Stimulated activated CD8-positive, alpha-beta memory T cell treated with anti-CD3 and anti-CD28 coated beads, Interleukin-7, amount 100 ng/mL, for 48 hours (primary cell): ENCODE data around the gene CALY.

Experiments used
- DNase-seq, 2 donors: peaks; one replicate each; pipeline ENCODE4 v3.0.0-alpha.2; 2020; ENCODE audit warnings: low read depth in 1 of 2; ENCODE audit errors: extremely low read depth in 1 of 2

The CALY gene

DNA sequence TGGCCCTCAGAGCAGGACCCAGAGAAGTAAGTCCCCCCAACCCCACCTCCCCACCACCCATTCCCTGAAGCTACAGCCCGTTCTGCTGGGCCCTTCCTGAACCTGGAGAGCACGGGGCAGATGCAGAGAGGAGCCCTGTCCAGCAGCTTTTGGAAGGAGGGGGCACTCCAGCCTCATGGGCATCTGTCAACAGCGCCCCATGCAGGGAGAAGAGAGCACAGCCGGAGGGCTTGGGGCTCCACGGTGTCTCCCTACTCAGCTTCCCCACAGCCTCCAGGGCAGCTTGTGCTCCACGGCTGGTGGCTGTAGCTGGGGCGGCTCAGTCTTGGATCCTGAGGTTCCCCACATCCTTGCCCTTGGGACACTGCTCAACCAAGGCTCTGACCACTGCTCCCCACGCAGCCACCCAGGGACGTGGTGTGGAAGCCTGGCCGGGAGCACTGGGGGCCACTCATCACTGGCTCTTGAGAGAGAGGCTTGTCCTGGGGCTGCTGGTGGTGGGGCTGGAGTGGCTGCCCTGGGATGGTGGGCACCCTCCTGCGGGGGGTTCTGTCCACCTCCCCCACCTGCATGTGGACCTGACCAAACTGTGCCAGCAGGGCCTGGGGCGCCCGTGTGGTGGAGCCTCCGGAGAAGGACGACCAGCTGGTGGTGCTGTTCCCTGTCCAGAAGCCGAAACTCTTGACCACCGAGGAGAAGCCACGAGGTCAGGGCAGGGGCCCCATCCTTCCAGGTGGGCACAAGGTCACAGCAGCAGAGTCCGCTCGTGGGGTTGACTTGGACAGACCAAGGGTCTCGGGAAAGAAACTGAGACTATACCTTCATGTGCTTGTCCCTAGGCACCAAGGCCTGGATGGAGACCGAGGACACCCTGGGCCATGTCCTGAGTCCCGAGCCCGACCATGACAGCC is 15.0 kb upstream of the CALY start:
- DNase-seq: no peak

DNA sequence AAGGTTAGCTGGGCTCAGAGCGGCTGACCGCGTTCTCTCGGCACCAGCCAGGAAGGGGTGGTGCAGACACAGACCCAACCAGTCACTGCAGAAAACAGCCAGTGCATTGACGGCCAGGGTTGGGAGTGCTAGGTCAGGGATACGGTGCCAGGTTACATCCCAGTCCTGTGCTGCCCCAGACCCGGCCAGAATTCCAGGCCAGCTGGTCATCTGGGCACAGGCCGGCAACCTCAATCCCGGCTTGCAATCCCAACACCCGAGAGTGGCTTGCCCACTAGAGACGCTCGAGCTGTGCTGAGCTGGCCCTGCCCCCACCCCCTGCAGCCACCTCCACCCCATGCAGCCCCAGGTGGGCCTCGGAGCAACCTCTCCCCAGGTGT is 14.2 kb upstream of the CALY start:
- DNase-seq: no peak

DNA sequence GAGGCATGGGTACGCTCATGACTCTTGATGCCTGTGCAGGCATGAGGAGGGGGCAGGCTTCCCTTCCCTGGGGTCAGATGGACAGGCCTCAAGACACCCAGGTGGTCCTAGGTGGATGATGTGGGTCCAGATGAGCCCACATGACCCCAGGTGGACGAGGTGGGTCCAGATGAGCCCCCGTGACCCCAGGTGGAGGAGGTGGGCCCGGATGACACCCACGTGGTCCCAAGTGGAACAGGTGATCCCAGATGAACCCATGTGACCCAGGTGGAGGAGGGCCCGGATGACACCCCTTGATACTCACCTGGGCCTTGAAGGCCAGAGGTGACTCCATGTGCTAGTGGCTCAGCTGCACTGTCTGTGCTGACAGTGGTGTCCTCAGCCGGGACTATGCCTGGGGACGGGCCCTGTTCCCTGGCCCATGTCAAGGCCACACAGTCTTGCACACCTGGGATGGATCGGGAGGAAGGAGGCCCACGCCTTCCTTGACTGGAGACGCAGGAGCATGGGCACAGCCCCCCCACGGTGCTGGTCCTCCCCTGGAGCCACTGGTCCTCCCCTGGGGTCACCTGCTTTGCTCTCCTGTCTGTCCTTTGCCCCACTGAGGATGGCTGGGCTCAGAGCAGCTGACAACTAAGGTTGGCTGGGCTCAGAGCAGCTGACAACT is 13.7 kb upstream of the CALY start:
- DNase-seq: no peak

DNA sequence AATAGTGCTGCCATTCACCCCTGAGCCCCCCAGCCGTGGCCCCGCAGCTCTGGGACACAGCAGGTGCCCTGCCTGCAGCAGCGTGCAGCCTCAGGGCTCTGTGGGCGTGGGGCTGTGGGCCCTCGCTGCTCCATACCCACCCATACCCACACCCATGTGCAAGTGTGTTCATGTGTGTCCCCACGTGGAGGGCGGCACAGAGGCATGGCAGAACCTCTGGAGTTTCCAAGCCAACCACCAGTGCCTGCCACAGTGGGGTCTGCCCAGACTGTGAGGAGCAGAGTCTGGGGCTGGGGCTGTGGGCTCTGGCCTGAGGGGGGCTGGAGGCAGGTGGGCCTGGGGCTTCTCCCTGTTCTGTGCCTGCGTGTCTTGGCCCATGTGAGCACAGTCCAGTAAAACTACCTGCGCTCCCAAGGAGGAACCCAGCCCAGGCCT is 12.9 kb upstream of the CALY start:
- no peak for DNase-seq

DNA sequence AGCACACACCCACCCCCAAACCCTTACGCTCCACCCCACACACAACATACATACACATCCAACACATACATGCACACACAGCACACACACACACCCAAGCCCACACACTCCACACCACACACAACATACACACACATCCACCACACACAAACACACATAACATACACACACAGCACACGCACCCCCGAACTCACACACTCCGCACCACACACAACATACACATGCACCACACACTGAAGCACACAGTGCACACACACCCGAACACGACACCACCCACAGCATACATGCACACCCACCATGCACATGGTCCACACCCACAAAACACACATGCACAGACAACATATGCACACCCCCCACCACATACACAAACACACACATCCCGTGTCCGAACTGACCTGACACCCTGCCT is 12.5 kb upstream of the CALY start:
- DNase-seq: no peak

DNA sequence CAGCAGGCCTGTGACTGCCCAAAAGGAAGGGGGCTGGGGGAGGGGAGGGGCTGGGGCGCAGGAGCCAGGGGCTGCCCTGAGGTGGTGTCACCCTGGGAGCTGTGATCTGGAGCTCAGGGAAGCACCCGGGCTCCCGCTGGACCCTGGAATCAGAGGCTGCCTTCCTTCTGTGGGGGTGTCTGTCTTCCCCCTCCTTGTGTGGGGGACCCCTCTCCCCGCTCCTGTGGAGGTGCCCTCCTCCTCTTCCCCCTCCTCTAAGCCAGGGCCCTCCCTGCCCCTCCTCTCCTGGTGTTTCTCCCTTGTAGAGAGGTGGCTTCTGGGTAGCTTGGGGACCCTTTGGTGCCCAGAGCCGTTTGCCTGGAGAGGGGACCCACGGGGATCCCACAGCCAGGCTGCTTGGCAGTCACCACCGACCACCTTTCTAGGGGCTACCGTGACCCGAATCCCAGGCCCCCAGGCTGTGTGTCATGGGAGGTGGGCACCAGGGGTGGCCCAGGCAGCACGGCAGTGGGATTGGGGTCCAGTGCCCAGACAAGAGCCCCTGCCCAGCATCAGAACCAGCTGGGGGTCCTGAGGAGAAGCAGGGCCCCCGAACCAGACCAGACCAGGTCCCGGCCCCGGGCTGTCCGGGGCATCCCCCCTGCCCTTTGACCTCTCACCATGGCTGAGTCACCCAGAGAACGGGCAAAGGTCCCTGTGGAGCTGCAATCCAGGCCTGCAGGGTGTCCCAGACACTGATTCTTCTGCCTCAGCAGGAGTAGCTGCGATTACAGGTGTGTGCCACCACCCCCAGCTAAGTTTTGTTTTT is 11.2 kb upstream of the CALY start:
- no peak for DNase-seq

DNA sequence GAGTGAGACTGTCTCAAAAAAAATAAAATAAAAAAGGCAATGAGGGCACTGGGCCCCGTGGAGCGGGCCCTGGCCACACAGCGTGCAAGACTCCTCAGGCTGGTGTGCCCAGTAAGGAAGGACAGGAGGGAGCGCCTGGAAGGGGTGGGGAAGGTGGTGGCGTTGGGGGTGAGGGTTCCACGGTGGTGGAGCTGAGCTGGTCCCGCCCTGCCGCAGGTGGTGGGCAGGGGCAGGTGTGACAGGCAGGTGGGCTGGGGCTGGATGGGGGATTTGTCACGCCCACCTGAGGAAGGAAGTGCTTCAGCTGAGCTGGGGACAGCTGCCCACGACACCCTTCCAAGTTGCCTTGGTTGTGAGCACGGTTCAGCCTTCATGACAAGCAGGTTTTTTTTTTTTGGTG is 9.7 kb upstream of the CALY start:
- DNase-seq: no peak

DNA sequence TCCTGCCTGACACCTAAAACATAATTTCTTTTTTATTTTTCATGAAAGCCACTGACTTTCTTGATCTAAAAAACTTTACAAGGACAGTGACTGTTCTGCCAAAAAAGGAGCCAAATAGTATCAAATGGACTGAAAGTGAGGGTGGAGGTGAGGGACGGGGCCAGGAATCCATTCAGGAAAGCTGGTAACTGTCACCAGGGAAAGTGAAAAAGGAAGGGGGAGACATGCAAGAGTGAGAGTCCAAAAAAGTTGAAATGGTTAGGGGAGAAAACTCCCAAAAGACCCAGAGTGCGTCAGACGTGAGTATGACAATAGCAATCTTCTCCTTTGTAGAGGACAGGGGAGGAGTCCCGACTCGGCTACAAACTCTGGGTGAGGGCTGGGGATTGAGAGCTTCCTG is 7.5 kb upstream of the CALY start:
- DNase-seq: no peak

DNA sequence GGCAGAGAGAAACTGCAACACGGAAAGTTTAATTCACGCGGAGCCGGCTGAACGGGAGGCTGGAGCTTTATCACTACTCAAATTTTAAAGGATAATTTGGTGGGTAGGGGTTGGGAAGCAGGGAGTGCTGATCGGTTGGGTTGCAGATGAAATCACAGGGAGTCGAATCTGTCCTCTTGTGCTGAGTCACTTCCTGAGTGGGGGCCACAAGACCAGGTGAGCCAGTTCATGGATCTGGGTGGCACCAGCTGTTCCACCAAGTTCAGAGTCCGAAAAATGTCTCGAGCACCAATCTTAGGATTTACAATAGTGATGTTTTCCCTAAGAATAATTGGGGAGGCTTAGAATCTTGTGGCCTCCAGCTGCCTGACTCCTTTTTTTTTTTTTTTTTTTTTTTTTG is 6.9 kb upstream of the CALY start:
- no peak for DNase-seq

DNA sequence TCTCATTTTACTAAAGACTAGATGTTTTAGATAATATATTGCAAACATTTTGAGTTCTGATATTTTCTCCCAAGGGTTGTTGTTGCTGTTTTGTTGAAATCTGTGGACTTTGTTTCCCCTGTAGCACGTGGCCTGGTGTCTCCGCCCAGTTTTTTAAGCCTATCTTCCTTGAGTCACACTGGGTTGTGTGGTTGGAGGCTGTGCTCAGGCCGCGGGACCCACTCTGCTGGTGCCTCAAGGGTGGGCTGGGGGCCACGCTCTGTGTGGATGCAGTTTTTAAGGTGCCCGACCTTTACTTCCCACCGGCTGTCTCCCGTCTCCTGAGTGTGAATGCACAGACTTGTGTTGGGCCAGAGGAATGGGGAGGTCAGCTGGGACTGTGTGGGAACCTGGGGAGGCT is 6.2 kb upstream of the CALY start:
- no peak for DNase-seq

DNA sequence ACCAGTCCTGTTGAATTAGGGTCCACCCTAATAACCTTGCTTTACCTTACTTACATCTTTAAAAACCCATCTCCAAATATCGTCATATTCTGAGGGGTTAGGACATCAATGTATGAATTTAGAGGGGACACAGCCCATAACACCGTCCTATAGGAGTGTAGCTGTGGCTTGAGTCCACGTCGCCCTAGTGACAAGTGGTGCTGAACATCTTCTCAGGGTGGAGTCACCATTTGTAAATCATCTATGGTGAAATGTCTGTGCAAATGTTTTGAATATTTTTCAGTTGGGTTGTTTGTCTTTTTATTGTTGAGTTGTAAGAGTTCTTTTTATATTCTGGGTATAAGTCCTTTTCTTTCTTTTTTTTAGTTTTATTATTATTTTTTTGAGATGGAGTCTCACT is 5.3 kb upstream of the CALY start:
- DNase-seq: no peak

DNA sequence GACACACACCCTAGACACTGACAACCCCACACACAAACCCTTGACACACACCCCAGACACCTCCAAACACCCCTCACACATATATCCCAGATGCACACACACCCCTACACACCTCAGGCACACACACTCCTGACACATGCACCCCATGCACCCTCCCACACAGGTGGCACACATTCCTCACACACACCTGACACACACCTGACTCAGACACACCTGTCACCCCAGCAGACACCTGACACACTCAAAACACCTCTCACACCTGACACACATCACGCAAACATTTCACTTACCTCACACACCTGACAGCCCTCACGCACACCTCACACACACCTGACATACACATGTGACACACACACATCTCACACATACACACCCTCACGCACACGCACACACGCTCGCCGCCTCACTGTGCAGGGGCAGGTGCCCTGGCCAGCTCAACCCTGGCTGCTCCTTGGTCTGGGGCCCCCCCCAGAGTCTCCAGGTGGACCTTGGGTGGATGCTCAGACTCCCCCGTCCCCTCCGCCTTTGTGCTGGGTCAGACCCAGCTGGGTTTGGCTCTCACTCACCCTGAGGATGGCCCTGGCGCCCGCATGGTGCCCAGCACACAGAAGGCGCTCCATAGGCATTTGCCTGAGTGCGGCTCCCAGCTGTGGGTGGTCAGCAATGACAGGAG is 3.1 kb upstream of the CALY start:
- no peak for DNase-seq

DNA sequence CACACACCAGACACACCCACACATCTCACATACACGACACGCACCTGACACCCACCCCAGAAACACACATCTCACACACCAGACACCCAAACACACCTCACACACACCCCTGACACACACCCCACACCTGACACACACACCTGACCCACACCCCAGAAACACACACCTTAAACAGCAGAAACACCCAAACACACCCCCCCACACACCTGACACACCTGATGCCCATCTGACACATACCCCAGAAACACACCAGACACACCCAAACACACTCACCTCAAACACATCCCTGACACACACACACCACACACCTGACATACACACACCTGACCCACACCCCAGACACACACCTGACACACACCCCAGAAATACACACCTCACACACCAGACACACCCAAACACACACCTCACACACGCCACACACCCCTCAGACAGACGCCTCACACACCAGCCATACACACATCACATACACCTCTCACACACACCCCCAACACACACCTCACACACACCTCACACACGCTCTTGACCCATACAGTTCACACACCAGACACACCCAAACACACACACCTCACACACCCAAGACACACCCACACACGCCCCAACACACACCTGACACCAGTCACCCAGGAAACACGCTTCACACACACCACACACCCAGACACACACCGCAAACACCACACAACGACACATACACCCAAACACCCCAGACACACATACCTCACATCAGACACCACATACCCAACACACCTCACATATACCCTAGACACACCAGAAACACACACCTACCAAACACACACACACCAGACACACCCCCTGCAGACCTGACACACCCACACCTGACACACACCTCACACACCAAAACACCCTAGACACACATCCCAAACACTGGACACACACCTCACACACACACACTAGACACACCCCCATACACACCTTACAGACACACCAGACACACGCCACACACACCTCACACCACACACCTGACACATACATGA is 1.7 kb upstream of the CALY start:
- DNase-seq: no peak

DNA sequence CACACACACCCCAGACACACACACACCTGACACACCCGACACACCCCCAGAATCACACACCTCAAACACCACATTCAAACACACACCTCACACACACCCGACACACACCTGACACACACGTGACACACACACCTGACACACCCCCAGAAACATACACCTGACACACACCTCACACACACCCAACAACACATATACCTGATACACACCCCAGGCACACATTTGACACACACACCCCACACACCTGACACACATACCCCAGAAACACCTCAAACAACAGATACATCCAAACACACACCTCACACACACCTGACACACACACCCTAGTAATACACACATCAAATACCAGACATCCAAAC is 652 bp upstream of the CALY start:
- no peak for DNase-seq

DNA sequence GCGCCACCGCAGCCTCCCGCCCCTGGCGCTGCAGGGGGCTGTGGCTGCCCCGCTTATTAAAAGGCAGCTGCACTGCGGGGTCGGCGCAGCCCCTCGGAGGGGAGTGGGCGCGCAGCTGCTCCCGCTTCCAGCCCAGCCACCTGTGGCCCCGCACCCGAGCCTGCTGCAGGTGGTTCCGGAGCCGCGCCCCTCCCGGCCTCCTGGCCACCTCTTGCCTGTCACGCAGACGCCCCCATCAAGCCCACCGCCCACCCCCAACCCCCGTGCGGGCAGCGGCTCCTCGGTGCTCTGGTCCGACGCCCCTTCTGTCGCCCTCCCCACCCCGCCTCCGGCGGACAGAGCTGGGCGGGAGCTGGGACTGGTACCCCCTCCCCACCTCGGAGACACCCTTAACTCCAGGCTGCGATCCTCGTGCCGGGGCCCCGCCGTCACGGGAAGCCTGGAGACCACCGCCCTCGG is 549 bp downstream of the CALY start:
- no peak for DNase-seq

DNA sequence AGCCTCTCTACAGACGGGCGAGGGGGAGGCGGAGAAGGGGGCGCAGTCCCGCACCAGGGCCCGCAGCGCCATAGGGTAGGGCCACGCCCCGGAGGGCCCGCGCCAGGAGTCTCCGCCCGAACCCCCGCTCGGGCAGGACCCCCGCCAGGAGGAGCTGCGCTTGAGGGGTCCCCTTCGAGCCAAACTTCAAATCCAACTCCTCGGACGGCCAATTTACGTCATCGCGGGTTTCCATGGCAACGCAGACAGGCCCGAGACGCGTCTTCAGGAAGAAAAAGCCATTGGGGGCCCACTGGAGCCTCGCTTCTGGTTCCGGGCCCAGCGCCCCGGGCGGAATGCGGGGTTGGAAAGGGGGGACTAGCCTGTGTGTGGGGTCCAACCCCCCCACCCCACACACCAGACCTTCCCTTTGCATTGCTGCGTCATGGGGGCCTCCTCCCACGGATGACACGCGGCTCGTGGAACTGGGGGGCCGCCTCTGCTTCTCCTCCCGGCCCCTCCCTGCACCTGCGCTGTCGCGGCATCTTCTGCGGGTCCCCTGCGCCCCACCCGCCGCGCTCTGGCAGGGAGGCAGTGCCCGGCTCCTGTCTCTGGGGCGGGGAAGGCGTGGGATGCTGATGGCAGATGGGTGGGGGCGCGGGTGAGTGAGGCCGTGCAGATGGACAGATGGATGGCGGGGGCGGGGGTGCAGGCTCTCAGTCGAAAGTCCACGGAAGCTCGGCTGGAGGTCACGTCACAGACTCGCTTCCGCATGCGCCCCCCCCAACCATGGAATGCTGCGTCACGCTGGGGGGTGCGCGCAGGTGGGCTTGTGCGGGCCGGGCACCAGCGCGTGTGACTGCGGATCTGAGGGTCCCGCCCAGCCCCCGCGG is 1.2 kb downstream of the CALY start:
- peak in 1 of 2 donors; percentile 61 for DNase-seq

DNA sequence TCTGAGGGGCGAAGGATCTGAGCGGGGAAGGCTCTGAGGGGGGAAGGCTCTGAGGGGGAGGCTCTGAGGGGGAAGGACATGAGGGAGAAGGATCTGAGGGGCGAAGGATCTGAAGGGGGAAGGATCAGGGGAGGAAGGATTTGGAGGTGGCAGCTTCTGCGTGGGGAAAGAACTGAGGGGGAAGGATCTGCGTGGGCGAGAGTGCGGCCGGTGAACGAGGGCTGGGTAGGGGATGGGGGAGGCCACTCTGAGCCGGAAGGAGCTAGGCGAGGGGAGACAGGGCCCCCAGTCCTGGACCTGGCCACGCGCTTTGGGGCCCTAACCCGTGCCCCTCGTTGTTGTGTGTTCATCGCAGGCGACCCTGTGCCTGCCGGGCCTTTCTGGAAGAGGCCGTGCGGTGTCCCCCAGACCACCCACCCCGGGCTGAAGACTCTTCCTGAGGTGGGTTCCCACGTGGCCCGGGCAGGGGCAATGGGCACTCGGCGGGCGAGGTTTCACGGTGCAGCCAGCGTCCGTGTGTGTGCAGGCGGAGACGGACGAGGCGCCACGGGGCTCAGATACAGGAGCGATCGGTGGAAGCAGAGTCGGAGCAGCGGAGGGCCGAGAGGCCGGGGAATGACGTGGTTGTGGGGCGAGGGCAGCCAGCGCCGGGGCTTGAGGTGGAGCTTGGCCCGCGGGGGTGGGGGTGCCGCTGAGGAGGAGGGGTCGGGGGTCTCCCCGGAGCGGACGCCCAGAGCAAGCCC is 2.0 kb downstream of the CALY start:
- no peak for DNase-seq
